HepG2 (cell line): ENCODE data around the gene DDX19B. TPM values are rescaled to one million over a fixed set of nuclear protein-coding genes. Genes with fewer than 3 reads are reported as not detected.

Experiments
- GTF3A ChIP-seq: sonication (generic); formaldehyde crosslinking; conservative IDR thresholded peaks from 2 replicates; pipeline ENCODE4 v1.4.0; 2020; ENCODE audit warnings: mild to moderate bottlenecking, missing genetic modification reagents
- HMGXB3 ChIP-seq: sonication (generic); formaldehyde crosslinking; IDR thresholded peaks from 2 replicates; pipeline ENCODE4 v1.4.0; 2020; ENCODE audit warnings: missing genetic modification reagents, borderline replicate concordance
- KIAA2018 ChIP-seq: sonication (generic); formaldehyde crosslinking; IDR thresholded peaks from 2 replicates; pipeline ENCODE4 v1.5.0; 2020; ENCODE audit warnings: mild to moderate bottlenecking, missing genetic modification reagents, borderline replicate concordance
- RORA ChIP-seq: sonication (generic); formaldehyde crosslinking; IDR thresholded peaks from 2 replicates; pipeline ENCODE4 v1.5.0; 2020; ENCODE audit warnings: mild to moderate bottlenecking, missing genetic modification reagents, moderate library complexity
- TMF1 ChIP-seq: sonication (generic); formaldehyde crosslinking; IDR thresholded peaks from 2 replicates; pipeline ENCODE4 v1.8.1; 2022; ENCODE audit warnings: low read depth, missing genetic modification reagents
- ZNF101 ChIP-seq: sonication (generic); formaldehyde crosslinking; IDR thresholded peaks from 2 replicates; pipeline ENCODE4 v1.4.0; 2020; ENCODE audit warnings: mild to moderate bottlenecking, low read depth, missing genetic modification reagents, borderline replicate concordance
- ZNF230 ChIP-seq: sonication (generic); formaldehyde crosslinking; IDR thresholded peaks from 2 replicates; pipeline ENCODE4 v1.4.0; 2020; ENCODE audit warnings: mild to moderate bottlenecking, missing genetic modification reagents
- ZNF264 ChIP-seq: sonication (generic); formaldehyde crosslinking; IDR thresholded peaks from 2 replicates; pipeline ENCODE4 v1.4.0; 2020; ENCODE audit warnings: missing genetic modification reagents
- ZNF274 ChIP-seq: sonication (generic); formaldehyde crosslinking; IDR thresholded peaks from 2 replicates; pipeline ENCODE4 v1.5.1; 2020; ENCODE audit warnings: mild to moderate bottlenecking, missing genetic modification reagents
- ZNF33B ChIP-seq: sonication (generic); formaldehyde crosslinking; IDR thresholded peaks from 2 replicates; pipeline ENCODE4 v1.5.1; 2020; ENCODE audit warnings: mild to moderate bottlenecking, missing genetic modification reagents
- ZZZ3 ChIP-seq: sonication (generic); formaldehyde crosslinking; IDR thresholded peaks from 2 replicates; pipeline ENCODE4 v1.4.0; 2020; ENCODE audit warnings: missing genetic modification reagents, mild to moderate bottlenecking, borderline replicate concordance
- polyA plus RNA-seq, 8 experiments: library from polyadenylated mRNA; depleted of rRNA in 3 of 8; stranded (reverse) in 7 of 8; unstranded in 1 of 8; fragments of >200 nt; fragmentation: Illumina TruSeq in 4 of 8; extraction: Trizol in 4 of 8; gene quantifications; 2 replicates each; pipeline versions ENCODE4 v1.2.1 to v1.2.3, GENCODE V29; 2011 to 2016; ENCODE audit warnings: low read depth in 4 of 8, missing spikeins in 1 of 8, mixed read lengths in 1 of 8; ENCODE audit not compliant: insufficient read depth in 1 of 8
- total RNA-seq, 5 experiments: library from RNA; depleted of rRNA; stranded (reverse); fragments of >200 nt; fragmentation: Illumina TruSeq; extraction: Trizol; gene quantifications; 2 replicates each; pipeline ENCODE4 v1.2.3, GENCODE V29; 2016; ENCODE audit warnings: low read depth in 1 of 5
- TF ChIP-seq, protein P1 (sequence below): sonication (generic); formaldehyde crosslinking; IDR thresholded peaks from 2 replicates; pipeline ENCODE4 v1.4.0; 2020; ENCODE audit warnings: missing genetic modification reagents

DDX19B gene
- total and polyA plus RNA-seq, 2 of the 13 experiments (the other 11 are each of a cell fraction or from before 2014, with no cell fraction given) = 36.2 to 40.0 TPM

DNA sequence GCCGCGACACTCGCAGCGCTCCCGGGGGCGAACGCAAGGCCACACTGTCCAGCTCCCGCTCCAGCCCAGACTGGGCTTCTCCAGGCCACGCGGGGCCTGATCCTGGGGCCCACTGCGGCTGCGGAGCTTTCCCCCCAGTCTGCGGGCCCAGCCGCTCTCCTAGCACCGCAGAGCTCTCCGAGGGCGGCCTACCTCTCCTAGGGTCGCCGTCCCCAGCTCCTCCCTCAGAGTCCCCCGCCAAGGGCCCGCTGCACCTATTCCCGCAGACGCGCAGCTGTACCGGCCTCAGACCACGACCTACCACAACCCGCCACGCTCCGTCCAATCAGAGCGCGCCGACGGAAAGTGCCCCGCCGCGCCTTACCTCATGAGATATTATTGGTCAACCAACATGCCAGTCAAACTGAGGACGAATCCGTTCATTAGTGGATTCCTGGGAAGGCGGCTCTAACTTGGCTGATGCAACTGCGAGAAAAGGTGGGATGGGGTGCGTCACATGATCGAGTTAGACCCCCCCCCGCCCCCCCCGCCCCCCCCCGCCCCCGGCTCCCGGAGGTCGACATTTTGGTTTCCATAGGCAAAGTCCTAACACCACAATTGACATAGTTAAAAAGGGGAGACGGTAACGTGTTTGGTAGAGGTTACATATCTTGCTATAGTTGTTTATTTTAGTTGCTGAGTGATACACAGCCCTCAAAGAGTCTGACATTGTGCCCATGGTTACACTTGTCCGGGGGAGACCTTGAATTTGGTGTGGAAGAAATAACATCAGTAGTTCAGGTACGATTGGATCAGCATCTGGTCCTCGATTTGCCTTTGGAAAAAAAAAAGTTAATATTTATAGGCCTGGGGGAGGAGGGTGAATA is 9.5 kb upstream of the DDX19B start, which contains the start of gene AARS1 (continued):
- no peak for TF ChIP-seq KIAA2018 (CRISPR knock-in tag)
- peak; percentile 85; the same call in 1 of the 2 replicates for TF ChIP-seq HMGXB3 (CRISPR knock-in tag)
- TF ChIP-seq ZNF274 (CRISPR knock-in tag) = peak; percentile 93
- 0 out of 2 replicates have a peak, but pooled peaks have one; percentile 18 for TF ChIP-seq ZNF101 (CRISPR knock-in tag)
- TF ChIP-seq ZNF264 (CRISPR knock-in tag) = peak; percentile 60; the same call in 1 of the 2 replicates
- TF ChIP-seq, protein P1, sequence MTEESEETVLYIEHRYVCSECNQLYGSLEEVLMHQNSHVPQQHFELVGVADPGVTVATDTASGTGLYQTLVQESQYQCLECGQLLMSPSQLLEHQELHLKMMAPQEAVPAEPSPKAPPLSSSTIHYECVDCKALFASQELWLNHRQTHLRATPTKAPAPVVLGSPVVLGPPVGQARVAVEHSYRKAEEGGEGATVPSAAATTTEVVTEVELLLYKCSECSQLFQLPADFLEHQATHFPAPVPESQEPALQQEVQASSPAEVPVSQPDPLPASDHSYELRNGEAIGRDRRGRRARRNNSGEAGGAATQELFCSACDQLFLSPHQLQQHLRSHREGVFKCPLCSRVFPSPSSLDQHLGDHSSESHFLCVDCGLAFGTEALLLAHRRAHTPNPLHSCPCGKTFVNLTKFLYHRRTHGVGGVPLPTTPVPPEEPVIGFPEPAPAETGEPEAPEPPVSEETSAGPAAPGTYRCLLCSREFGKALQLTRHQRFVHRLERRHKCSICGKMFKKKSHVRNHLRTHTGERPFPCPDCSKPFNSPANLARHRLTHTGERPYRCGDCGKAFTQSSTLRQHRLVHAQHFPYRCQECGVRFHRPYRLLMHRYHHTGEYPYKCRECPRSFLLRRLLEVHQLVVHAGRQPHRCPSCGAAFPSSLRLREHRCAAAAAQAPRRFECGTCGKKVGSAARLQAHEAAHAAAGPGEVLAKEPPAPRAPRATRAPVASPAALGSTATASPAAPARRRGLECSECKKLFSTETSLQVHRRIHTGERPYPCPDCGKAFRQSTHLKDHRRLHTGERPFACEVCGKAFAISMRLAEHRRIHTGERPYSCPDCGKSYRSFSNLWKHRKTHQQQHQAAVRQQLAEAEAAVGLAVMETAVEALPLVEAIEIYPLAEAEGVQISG (CRISPR knock-in tag) = peak; percentile 84
- TF ChIP-seq ZNF33B (CRISPR knock-in tag) = no peak
- TF ChIP-seq TMF1 (CRISPR knock-in tag) = no peak
- no peak for TF ChIP-seq GTF3A
- no peak for TF ChIP-seq RORA
- TF ChIP-seq ZZZ3 = peak; percentile 51
- peak; percentile 82; the same call in 1 of the 2 replicates for TF ChIP-seq ZNF230 (CRISPR knock-in tag)
